Gastrocnemius medialis (tissue), 4 donors: ENCODE measurements around the gene HHATL. TPM values are rescaled to one million over a fixed set of nuclear protein-coding genes. Genes with fewer than 3 reads are reported as not detected.

ENCODE experiments used
- ATAC-seq, 2 donors: fragments of 150-250 bp; one replicate each; pipeline ENCODE4 v1.9.1; 2016
- DNase-seq, 2 donors: peaks; one replicate each; pipeline ENCODE4 v3.0.0-alpha.2; 2019
- H3K27ac ChIP-seq, 4 donors: fragments of 200-600 bp; sonication (generic); 1 replicate in 1 of 4; 2 replicates in 3 of 4; pipeline ENCODE4 v1.5.1; 2016 to 2018; ENCODE audit warnings: mild to moderate bottlenecking in 2 of 4, moderate library complexity in 1 of 4
- H3K27me3 ChIP-seq, 3 donors: fragments of 200-600 bp; sonication (generic) in 2 of 3; 1 replicate in 1 of 3; 2 replicates in 2 of 3; pipeline versions ENCODE4 v1.5.1 to v1.6.0; 2016 to 2019; ENCODE audit warnings: mild to moderate bottlenecking in 1 of 3, moderate library complexity in 1 of 3
- H3K36me3 ChIP-seq, 2 donors: fragments of 200-600 bp; sonication (generic) in 1 of 2; one replicate each; pipeline ENCODE4 v1.5.1; 2017 to 2018
- H3K4me1 ChIP-seq, 2 donors: fragments of 200-600 bp; sonication (generic) in 1 of 2; one replicate each; pipeline ENCODE4 v1.5.1; 2016 to 2017; ENCODE audit warnings: mild to moderate bottlenecking in 2 of 2
- H3K4me3 ChIP-seq, 4 donors: fragments of 200-600 bp; sonication (generic) in 3 of 4; 1 replicate in 1 of 4; 2 replicates in 3 of 4; pipeline ENCODE4 v1.5.1; 2016 to 2019; ENCODE audit warnings: mild to moderate bottlenecking in 2 of 4
- H3K9me3 ChIP-seq, 3 donors: fragments of 200-600 bp; sonication (generic) in 2 of 3; 1 replicate in 1 of 3; 2 replicates in 2 of 3; pipeline ENCODE4 v1.5.1; 2016 to 2019
- POLR2A ChIP-seq, 2 donors: fragments of 450-650 bp; IDR thresholded peaks; one replicate each; pipeline ENCODE4 v1.6.1; 2017; ENCODE audit warnings: antibody characterized with exemption in 2 of 2, mild to moderate bottlenecking in 2 of 2, moderate library complexity in 2 of 2
- in situ Hi-C, 4 donors: fragments of 200-750 bp; cut with MboI; loops; one replicate each; pipeline versions ENCODE4 v1.15.0 to v1.8.0; 2017; ENCODE audit warnings: low sequenced_read_pairs in 4 of 4
- intact Hi-C: fragments of 100-400 bp; cut with DNase I; formaldehyde crosslinking; loops from one replicate; pipeline ENCODE4 v1.15.1; 2023; ENCODE audit warnings: low total_unique reads
- total RNA-seq, 4 donors: library from RNA; depleted of rRNA; stranded (reverse); fragments of >200 nt; gene quantifications; one replicate each; pipeline versions ENCODE4 v1.1.0 to v1.2.3, GENCODE V29; 2016
- TF ChIP-seq, protein P1 (sequence below), 5 experiments: fragments of 450-650 bp in 3 of 5; fragments of 200-600 bp in 2 of 5; sonication (generic) in 2 of 5; IDR thresholded peaks in 4 of 5; conservative IDR thresholded peaks in 1 of 5; 1 replicate in 4 of 5; 2 replicates in 1 of 5; pipeline ENCODE4 v1.5.1; 2016 to 2019; ENCODE audit warnings: antibody characterized with exemption in 5 of 5, mild to moderate bottlenecking in 3 of 5, moderate library complexity in 3 of 5

HHATL gene
- total RNA-seq, 4 donors from 2014 or later: 78.0 to 309 (median 164) TPM

DNA sequence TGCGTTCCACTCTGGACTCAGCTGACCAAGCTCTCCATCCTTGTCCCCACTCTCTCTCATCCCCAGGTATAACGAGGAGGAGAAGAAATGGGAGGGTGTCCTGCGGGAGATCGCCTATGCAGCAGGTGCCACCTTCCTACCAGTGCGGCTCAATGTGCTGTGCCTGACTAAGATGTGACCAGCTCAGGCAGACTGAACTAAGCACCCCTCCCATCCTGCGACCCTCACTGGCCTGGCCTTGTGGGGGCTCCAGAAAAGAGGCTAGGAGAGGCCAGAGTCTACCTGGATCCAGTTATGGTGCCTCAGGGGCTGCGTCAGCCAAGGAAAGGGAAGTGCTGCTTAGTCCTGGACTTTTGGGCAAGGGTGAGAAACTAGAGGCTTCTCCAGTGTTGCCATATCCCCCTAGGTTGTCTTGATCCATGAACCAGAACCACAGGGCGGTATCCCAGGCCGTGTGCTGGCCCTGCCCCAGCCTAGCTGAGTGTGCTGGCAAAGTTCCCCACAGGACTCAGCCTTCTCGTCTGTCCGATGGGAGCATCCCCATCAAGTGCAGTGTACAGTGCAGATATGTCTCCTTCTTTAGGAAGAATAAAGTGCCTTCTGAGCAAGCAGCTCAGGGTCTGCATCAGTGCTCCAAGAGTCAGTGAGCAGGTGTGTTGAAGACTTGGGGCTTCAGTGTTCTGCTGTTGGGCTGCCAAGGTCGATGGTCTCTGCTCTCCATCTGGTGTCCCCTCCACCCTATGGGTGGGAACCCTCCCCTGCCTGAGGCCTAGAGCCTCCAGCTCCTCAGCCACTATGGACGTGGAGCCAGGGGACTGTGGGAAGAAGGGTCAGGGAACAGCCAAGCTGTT, 10.6 kb downstream of the HHATL start:
- intact Hi-C loops (no loop called here), in situ Hi-C loops (no loop called here)
- ATAC-seq (no peak), DNase-seq (no peak)
- Histone ChIP-seq H3K4me3 (no peak overlapping the region), H3K27me3 (no peaks in the 10 kb centered on the region), H3K9me3 (no peaks in the 10 kb centered on the region), H3K27ac (peak overlapping the region; percentile 94 to 100 (median 99)), H3K4me1 (peaks cover 16 to 26% of the 10 kb centered on the region in 2 donors), H3K36me3 (peaks cover 0 to 41% of the 10 kb centered on the region in 2 donors)
- no peak for TF ChIP-seq POLR2A (IDR thresholded peaks at IDR 0.05)
- TF ChIP-seq, protein P1, sequence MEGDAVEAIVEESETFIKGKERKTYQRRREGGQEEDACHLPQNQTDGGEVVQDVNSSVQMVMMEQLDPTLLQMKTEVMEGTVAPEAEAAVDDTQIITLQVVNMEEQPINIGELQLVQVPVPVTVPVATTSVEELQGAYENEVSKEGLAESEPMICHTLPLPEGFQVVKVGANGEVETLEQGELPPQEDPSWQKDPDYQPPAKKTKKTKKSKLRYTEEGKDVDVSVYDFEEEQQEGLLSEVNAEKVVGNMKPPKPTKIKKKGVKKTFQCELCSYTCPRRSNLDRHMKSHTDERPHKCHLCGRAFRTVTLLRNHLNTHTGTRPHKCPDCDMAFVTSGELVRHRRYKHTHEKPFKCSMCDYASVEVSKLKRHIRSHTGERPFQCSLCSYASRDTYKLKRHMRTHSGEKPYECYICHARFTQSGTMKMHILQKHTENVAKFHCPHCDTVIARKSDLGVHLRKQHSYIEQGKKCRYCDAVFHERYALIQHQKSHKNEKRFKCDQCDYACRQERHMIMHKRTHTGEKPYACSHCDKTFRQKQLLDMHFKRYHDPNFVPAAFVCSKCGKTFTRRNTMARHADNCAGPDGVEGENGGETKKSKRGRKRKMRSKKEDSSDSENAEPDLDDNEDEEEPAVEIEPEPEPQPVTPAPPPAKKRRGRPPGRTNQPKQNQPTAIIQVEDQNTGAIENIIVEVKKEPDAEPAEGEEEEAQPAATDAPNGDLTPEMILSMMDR (IDR thresholded peaks at IDR 0.05 in 4 of 5, conservative IDR thresholded peaks at IDR 0.05 in 1 of 5): no peak

DNA sequence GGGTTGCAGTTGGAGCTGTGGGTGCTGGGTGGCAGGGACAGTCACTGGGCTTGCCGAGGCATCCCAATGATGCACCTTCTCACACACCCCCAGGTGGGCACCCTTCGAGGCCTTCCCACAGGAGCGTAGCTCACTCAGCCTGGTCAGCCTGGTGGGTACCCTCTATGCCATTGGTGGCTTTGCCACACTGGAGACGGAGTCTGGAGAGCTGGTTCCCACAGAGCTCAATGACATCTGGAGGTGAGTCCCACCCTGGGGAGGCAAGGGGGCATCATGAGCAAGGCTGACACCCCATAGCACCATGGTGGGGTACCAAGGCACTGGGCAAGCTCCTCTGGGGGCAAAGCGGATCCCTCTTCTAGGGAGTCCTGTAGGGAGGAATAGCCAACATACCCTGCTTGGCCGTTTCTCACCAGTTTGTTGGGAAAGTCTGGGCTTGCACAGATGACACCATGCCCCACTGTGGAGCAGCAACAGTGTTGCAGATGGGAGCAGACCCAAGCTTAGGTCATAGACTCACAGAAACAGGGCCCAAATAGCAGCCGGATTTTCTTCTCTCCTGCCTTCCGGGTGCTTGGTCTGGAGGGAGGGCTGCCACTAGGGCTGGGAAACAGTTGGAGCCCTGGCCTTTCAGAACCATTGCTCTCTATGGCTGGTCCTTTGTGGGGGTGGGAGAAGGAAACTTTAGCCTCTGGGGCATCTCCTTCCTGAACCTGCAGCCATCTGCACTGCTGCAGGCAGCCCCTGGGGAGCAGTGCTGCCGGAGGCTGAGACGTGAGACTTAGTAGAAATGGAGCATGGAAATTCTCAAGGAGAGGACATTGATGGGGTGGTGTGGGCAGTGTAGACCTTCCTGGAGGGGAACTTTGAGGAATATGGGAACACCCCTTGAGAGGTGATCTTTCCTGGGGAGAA, 11.6 kb downstream of the HHATL start:
- intact Hi-C loops (no loop called here), in situ Hi-C loops (no loop called here)
- H3K27me3 ChIP-seq: no peaks in the 10 kb centered on the region
- H3K36me3 ChIP-seq: peaks cover 0 to 41% of the 10 kb centered on the region in 2 donors
- H3K27ac ChIP-seq: peak overlapping the region; percentile 94 to 100 (median 99)
- no peak for TF ChIP-seq POLR2A (IDR thresholded peaks at IDR 0.05)
- TF ChIP-seq, protein P1 (IDR thresholded peaks at IDR 0.05 in 4 of 5, conservative IDR thresholded peaks at IDR 0.05 in 1 of 5): no peak
- H3K9me3 ChIP-seq: no peaks in the 10 kb centered on the region
- peaks cover 21 to 33% of the 10 kb centered on the region in 2 donors for H3K4me1 ChIP-seq
- peak in 1 of 2 donors; percentile 5 for ATAC-seq
- DNase-seq: no peak
- no peak overlapping the region for H3K4me3 ChIP-seq

DNA sequence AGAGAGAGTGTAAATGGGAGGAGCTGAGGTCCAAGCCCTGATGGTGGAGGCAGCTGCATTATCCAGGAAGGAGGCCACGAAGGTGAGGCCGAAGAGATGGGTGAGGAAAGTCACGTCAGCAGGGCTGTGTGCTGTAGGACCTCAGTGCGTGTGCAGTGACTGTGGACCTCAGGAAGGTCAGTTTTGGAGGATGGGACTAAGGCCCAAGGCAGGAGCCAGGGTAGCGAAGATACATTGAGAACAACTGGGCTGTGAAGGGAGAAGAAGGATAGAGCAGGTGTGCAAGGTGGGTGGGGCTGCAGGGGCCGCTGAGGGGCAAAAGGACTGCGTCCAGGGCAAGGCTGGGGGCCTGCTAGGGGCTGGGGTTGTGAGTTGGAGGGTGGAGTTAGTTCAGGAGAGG, 12.4 kb downstream of the HHATL start:
- Histone ChIP-seq H3K36me3 (peaks cover 0 to 41% of the 10 kb centered on the region in 2 donors), H3K4me3 (no peak overlapping the region), H3K27ac (peak overlapping the region; percentile 94 to 100 (median 99)), H3K9me3 (no peaks in the 10 kb centered on the region), H3K27me3 (no peaks in the 10 kb centered on the region), H3K4me1 (peaks cover 22 to 37% of the 10 kb centered on the region in 2 donors)
- TF ChIP-seq, protein P1 (IDR thresholded peaks at IDR 0.05 in 4 of 5, conservative IDR thresholded peaks at IDR 0.05 in 1 of 5): no peak
- no peak for TF ChIP-seq POLR2A (IDR thresholded peaks at IDR 0.05)
- DNase-seq (no peak), ATAC-seq (no peak)
- in situ Hi-C loops: no loop called here
- intact Hi-C loops: no loop called here

DNA sequence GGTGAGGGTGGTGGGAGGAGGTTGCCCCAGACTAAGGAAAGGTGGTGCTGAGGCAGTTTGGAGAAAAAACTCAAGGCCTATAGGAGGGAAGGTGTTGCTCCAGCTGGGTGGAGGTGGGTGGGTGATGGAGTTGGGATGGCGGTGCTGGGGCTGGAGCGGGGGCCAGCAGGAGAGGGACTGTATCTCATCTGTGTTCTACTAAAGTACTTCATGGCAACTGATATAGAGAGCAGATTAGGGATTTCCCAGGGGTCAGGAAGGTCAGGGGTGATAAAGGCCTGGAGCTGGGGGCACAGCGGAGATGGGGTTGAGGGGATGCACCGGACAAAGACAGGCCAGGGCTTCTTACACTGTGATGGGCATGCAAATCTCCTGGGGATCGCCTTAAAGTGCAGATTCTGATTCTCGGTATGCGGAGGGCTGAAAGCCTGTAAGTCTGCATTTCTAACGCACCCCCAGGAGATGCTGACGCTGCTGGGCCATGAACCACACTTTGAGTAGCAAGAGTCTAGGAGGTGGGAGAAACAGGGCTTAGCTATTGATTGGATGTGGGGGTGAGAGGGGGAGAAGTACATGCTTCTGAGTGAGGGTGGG, 13.1 kb downstream of the HHATL start:
- intact Hi-C loops: no loop called here
- H3K27me3 ChIP-seq: no peaks in the 10 kb centered on the region
- ATAC-seq (no peak), DNase-seq (no peak)
- peak overlapping the region; percentile 94 to 100 (median 99) for H3K27ac ChIP-seq
- H3K36me3 ChIP-seq: peaks cover 0 to 41% of the 10 kb centered on the region in 2 donors
- TF ChIP-seq, protein P1 (IDR thresholded peaks at IDR 0.05 in 4 of 5, conservative IDR thresholded peaks at IDR 0.05 in 1 of 5): no peak
- no peak for TF ChIP-seq POLR2A (IDR thresholded peaks at IDR 0.05)
- H3K4me1 ChIP-seq: peaks cover 28 to 44% of the 10 kb centered on the region in 2 donors
- H3K9me3 ChIP-seq: no peaks in the 10 kb centered on the region
- in situ Hi-C loops: no loop called here
- peak overlapping the region in 3 of 4 donors; percentile 61 to 82 (median 77) for H3K4me3 ChIP-seq
